Endometrial microvascular endothelial cells (primary cell): ENCODE data around the gene DUSP22. TPM values are rescaled to one million over a fixed set of nuclear protein-coding genes. Genes with fewer than 3 reads are reported as not detected.

Source experiments
- in situ Hi-C: cut with HindIII; loops from 2 replicates; pipeline ENCODE4 v1.10.0; 2017; ENCODE audit warnings: low sequenced_read_pairs, low pct_unique_long_range_greater_than_20kb; ENCODE audit errors: inconsistent ontology term
- total RNA-seq: library from RNA; depleted of rRNA; stranded (reverse); fragments of >200 nt; gene quantifications from one replicate; pipeline ENCODE4 v1.2.3, GENCODE V29; 2015; ENCODE audit errors: inconsistent ontology term

Gene DUSP22
- total RNA-seq, 1 donor from 2014 or later = 34.2 TPM

DNA sequence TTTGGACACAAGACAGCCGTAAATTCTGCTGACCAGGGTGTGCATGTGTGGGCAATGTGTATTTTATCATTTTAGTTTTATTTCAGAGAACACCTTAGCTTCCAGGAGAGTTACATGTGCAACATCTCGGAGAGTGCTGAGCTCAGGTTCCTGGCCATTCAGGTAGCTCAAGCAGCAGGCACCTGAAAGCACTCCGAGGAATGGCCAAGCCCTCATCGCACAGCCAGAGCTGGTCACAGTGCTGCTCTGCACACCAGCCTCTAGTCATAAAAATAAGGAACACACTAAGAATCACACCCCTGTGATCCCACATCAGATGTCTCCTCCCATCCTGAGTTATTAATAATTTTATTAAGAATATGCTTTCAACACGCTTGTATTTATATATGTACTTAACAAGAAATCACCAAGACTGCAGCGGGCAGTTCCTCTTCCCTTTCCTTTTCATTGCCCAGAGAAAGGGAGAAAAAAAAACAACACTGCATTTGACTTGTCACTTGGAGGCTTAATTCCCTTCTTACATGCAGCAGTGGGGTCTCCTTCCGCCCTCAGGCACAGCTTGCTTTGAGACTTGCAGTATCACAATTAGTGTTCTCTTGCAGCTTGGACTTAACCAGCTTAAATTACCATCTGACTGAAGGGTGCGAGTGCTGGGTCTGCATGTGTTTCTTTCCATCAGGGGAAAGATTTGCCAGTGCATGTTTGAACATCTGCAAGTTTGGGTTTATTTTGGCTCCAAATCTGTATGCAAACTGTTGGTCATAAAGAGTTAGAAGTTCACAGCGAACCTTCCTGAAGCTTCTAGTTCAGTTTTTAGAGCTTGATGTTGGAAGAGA lies 63.3 kb downstream of the DUSP22 start:
- in situ Hi-C loops = no loop called here

DNA sequence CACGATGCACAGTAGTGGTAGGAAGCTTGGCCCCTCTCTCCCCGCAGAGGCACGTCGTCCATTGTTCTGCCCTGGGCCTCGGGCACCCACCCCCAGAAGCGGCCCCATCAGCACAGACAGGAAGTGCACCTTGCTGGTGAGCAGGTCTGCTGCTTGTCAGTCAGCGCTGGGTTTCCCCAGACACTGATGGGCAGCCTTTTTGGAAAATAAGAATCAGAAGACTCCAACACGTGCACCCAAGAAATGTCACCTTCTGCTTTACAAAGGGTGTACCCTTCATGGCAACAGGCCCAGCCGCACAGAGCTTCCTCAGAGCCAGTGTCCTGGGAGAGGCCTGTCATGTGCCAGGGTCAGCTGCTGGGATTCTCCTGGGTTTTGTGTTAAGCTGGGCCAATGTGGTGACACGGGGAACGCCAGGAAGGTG lies 64.6 kb downstream of the DUSP22 start:
- in situ Hi-C loops = no loop called here

DNA sequence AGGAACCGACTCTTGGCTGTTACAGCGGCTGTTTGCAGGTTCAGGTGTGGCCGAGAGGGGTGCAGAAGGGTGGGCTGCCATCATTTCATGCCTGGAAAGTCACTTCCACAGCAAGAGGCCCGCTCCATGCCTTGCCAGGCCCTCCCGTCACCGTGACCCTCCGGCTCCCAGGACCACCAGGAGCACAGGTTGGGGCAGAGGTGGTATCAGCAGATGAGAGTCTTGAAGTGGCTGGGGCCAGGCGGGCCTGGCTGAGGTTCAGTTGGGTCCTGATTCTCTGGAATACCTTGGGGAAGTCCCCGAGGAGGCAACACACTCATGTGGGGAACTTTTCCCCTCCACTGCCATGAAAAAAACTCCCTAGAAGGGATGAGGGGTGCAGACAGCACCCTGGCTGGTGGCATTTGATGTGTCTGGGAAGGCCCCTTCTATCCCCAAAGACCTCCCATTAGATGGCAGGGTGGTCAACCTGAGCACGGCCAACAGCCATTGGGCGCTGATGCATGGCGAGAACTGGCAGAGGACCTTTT lies 65.0 kb downstream of the DUSP22 start:
- in situ Hi-C loops = no loop called here

DNA sequence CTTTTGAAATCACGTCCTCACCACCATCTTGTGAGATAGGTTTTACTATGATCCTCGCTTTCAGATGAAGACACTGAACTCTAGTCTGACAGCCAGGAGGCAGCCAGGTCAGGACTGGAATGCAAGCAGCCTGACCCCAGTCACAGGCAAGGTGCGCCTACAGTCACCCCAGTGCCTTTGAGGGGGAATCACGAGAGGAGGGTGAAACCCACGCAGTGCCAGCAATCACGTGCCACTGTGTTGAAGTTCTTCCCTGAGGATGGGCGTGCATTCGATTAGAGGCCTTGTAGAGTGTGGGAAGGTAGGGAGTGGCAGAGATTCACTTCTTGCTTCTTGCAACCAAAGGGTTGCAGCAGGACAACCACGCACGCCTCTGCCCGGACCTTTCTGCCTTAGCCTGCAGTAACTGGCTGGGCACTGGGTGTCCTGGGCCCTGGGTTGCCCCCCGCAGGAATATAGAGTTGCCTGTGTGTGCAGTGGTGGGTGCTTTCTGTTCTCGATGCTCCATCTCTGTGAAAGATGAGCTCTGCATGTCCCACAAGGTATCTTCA lies 65.6 kb downstream of the DUSP22 start:
- in situ Hi-C loops = no loop called here

DNA sequence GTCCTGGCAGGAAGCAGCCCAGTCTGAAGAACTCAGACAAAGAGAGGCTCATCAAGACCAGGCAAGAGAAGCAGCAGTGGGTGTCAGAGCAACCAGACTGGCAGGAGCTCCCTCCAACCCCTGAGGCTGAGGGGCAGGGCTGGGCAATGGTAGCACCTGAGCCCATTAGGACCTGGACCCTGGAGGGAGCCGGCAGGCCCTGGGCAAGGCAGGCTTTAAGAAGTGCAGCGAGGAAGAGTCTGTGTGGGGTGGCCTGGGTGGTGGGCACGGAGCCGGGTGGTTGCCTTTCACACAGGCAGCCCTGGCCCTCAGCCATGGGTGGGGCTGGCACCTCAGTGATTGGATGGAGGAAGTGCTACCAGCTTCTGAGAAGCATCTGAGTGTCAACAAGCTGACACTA lies 66.1 kb downstream of the DUSP22 start:
- in situ Hi-C loops = no loop called here

DNA sequence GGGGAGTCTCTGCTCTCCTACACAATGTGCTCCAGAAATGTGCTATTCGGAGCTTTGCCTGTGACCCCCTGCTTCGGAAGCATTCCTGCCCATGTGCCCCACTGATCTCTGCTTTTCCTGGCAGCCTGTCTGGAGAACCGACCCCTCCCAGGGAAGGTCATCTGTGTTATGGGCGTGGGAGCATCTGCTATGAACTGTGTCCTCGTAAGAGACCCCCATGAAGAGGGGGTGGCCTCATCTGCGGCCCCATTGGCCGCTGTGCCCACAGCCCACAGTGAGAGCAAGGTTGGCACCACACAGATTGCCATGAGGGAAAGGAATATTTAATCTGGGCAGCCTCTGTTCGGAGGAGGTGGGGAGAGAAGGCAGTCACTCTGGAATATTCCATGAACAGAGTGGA lies 66.6 kb downstream of the DUSP22 start:
- in situ Hi-C loops = no loop called here

DNA sequence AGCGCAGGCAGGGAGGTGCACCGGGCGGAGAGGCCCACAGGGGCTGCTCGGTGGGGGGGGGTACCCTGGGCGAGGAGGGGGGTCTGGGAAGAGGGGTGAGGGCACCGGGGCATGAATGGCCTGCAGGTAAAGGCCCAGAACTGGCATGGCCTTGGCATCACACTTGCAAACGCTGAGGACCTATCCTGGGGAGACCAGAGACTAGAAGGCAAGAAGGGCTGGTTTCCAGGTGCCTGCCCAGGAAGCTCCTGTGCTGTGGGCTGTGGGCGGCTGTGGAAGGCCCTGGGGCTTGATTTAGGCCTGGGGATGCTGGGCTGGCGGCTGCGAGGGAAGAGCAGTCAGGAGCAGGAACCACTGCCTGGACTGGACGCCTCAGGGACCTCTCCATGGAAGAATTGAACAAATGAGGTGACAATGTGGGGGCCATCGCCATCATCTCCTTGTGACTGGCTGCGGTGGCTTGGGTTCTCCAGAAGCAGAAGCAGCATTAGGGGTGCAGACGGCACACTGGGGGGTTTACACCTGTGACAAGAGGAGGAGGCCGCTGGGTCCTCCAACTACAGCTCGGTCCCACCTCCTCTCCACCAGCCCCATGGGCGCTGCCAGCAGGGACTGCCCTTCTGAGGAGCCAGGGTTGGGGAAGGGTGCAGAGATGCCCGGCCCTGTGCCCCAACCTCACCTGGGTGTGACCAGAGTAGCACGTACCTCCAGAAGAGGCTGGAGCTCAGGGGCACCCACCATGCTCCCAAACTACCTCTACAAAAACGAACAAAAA lies 67.2 kb downstream of the DUSP22 start:
- in situ Hi-C loops = no loop called here

DNA sequence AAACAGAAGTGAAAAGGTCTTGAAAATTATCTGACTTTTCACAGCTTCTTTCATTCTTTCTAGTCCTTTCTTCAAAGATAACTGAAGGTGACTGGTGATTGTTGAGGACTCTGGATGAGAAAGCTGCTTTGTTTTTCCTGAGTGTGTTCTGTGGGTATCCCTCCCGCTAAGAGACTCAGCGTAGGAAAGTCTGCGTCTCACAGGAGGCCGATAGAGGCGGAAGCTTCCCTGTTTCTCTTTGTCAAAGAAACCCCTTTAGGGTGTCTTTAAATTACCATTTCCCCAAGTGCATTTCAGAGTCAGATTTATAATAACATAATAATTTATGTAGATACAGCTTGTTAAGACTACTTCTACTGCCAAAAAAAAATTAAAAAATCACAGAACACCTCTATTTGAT lies 68.1 kb downstream of the DUSP22 start:
- in situ Hi-C loops = no loop called here

DNA sequence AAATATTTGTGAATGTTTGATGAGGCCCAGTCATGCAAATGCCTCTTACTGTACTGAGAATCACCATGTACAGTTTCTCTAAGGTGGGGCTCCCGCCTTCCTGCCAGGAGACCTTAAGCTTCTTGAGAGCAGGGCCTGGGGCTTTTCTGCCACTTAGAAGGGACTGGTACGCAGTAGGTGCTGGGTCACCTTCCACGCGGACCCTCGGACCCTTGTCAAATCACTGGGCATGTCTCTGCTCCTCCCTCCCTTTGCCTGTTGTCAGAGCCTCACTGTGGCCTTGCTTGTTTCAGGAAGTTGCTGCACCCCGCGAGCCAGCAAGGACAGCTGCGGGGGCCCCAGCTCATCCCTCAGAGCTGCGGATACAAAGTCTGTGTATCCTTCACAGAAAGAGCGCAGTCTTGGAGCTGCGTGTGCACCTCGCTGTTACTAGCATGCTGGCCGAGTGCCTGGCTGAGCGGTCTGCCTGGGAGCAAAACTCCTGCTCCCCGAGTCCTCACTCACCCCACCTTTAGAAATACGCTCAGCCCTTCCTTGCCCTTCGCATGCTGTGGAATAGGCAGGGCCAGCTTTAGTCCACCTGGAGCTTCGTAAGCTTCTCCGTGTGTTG lies 68.6 kb downstream of the DUSP22 start:
- in situ Hi-C loops = no loop called here

DNA sequence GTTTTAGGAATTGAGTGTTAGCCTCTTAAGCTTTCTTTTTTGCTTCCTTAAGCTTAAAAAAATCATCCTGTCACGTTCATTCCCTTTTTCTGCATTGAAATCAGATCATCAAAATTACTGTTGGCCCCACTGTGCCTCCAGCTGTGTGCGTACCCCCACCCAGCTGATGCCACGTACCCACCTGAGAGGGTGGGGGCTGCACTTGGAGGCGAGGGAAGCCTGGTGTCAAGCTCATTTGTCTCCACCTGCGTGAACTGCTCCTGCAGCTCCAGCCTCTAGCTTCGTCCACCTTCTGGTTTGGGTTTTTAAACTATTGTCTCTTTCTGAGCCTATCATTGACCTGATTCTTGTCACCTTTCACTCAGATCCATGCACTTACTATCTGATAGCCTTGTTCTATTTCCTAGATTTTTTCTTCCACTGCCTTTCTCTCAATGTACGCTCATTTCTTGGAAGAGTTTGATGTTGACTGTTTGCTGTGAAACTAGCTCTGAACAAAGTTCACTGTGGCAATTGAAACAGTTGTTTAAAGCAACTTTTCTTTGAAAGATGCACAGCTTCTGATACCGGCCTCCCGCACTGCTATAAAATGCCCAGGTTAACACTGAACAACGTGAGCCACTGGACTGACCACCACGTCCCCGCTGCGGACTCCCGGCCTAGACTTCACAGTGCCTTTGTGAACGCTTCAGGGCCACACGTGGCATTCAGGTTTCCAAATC lies 69.3 kb downstream of the DUSP22 start:
- in situ Hi-C loops = no loop called here

DNA sequence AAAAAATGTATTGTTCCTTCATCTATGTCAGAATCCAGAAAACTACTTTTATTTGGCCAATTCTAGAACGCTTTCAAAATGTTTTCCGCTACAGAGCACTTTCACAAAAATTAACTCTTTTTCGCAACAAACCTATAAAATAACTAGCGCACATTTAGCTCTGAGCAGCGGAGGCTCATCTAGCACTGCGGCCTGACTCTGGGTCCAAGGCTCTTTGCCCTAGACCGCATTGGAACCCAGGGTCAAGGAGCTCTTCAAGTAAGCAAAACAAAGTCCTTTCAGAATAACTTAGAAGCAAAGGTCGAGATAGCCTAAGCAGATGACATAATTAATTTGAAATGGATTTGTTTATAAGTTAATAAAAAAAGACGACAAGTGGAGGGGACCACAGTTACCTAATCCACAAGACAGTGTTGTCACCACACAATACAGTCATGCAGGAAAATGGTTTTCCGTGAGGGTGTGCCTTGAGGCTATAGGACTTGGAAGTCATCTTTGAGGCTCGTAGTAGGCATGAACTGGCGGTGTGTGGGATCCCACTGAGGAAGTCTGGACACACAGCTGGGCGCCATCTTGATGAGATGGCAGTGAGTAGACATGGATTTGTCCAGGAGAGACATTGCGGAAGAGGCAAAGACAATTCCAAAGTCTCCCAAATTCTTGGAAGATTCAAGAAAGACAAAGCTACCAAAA lies 70.1 kb downstream of the DUSP22 start:
- in situ Hi-C loops = no loop called here

DNA sequence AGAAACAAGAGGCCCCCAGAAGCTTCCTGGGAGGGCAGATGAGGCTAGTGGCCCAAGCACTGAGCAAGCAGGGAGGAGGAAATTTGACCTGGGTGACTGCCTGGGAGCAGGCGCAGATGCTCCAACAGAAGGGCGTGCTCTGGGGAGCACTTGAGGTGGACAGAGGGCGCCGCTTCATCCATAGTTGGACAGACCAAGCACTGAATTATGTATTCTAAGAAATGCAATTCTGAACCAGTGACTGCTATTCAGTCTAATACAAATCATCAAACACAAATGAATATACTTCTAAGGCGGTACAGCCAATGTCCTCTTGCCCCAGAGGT lies 70.6 kb downstream of the DUSP22 start:
- in situ Hi-C loops = no loop called here

DNA sequence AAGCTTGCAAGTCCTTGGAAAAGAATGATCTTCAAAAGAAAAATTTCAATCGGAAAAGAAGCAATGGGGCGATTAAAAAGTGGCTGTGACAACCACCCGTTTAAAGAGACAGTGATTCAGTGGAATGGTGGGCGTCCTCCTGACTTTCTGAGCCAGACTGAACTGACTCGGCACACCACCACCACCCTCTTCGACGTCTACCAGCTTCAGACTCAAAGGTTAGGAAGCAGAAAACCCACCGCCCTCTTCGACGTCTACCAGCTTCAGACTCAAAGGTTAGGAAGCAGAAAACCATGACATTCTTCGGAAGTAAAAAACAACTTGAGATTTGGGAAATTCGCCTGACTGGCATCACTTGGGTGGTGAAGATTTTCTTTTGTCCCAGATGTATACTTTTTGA lies 71.0 kb downstream of the DUSP22 start:
- in situ Hi-C loops = no loop called here

DNA sequence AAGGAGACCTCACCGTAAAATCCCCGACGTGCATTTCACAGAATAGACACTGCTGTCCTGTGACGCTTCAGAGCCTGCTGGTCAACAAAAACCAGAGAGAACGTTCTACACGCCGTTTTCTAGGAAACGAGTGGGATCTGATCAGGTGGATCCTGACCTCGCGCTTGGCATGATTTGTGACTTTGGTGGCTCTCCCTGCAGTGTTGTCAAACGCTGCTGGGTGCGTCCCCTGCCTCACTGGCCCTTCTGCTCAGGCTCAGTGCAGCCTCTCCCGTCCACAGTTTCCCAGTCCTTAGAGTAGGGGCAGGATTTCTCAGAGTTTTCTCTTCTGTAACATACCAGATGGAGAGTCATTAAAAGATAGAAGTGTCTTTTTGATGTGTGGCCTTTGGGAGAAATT lies 71.6 kb downstream of the DUSP22 start:
- in situ Hi-C loops = no loop called here

DNA sequence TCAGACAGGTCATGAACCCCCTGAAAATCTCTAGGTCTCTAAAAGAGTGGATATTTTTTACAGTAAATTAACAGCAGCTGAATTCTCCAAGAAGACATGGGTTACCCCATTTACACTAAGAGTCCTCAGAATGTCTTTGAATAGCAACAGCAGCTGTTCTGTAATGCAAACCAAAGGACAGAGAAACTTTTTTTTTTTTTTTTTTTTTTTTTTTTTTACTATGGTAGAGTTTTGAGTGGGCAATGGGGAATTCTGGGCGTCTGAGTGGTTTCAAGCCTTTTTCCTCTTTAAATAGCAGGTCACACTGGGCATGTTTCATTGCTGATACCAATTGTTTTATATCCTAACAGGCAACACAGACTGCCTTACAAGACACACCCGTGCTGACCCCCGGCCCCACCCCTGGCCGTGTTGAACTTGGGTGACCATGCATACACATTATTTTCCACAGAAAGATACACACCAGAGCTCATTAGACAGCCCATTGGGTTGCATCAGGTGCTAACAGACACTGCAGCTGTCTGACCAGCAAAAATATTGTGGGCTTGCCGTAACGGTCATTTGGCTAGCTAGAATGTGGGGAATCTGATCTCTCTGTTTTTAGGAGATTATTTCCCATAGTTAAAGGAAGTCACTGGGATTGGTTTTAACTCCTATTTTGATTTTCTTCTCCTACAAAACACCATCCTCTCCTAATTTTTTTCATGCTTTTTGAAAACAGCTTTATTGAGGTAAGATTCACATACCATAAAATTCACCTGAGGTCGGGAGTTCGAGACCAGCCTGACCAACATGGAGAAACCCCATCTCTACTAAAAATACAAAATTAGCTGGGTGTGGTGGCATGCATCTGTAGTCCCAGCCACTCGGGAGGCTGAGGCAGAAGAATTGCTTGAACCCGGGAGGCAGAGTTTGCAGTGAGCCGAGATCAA lies 72.6 kb downstream of the DUSP22 start:
- in situ Hi-C loops = no loop called here

DNA sequence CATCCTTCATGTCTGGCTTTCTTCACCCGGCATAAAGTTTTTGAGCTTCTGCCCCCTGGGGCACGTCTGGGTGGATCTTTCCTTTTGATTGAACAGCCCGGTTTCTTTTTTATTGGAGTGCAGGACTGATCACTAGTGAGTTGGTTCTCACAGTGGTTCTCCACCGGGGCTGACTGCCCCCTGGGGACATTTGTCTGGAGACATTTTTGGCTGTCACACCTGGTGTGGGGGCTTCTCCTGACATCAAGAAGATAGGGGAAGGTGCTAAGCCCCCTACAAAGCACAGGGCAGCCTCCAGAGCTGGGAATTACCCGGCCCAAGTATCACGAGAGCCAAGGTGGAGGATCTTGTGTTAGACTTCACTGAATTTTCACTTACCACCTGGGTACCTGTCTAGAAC lies 73.5 kb downstream of the DUSP22 start:
- in situ Hi-C loops = no loop called here
